Activated naive CD4-positive, alpha-beta T cell treated with anti-CD3 and anti-CD28 coated beads for 36 hours (primary cell): Measurements from ENCODE around the gene TFEC. TPM values are rescaled to one million over a fixed set of nuclear protein-coding genes. Genes with fewer than 3 reads are reported as not detected.
"Not testable (repeated sequence)": the region's sequence is repeated elsewhere in the genome, so short reads cannot be mapped to it uniquely, and the experiment has no call there.

ENCODE experiments used
- CTCF ChIA-PET: fragments of 350-600 bp; sonication (Branson Sonifier 250); formaldehyde crosslinking; loops from one replicate; lab custom pipeline; 2021; ENCODE audit warnings: antibody characterized with exemption; lab: Charles Lee
- DNase-seq: peaks from one replicate; pipeline ENCODE4 v3.0.0-alpha.2; 2020
- H3K27ac Mint-ChIP-seq: one replicate; pipeline ENCODE4 v1.8.0; 2021; ENCODE audit warnings: mild to moderate bottlenecking, mixed read lengths
- H3K27me3 Mint-ChIP-seq: one replicate; pipeline ENCODE4 v1.8.0; 2021; ENCODE audit warnings: low read depth, mixed read lengths
- H3K36me3 Mint-ChIP-seq: one replicate; pipeline ENCODE4 v1.8.0; 2021; ENCODE audit warnings: low read depth, mixed read lengths
- H3K4me1 Mint-ChIP-seq: one replicate; pipeline ENCODE4 v1.8.0; 2021; ENCODE audit warnings: low read depth, mixed read lengths
- H3K4me3 Mint-ChIP-seq: one replicate; pipeline ENCODE4 v1.8.0; 2021; ENCODE audit warnings: mild to moderate bottlenecking, moderate library complexity, mixed read lengths
- H3K9me3 Mint-ChIP-seq: one replicate; pipeline ENCODE4 v1.8.0; 2021; ENCODE audit warnings: mixed read lengths
- intact Hi-C: fragments of 100-400 bp; cut with micrococcal nuclease; formaldehyde crosslinking; loops from one replicate; pipeline ENCODE4 v1.15.1; 2023
- total RNA-seq, 2 experiments: library from RNA; stranded (reverse); gene quantifications; one replicate each; pipeline ENCODE4 v1.2.3, GENCODE V29; 2021

The TFEC gene
- total RNA-seq, 2 experiments from 2014 or later, result not detected

- Mint-ChIP-seq H3K27ac (no peak overlapping the region), H3K27me3 (peaks cover 9% of the 10 kb centered on the region), H3K36me3 (no peaks in the 10 kb centered on the region), H3K9me3 (no peaks in the 10 kb centered on the region), H3K4me3 (no peak overlapping the region), H3K4me1 (no peaks in the 10 kb centered on the region)
- CTCF ChIA-PET, result interaction anchor here (0.5 to 0.6 kb wide), 2 partner anchors 207 to 901 kb away, joined by 3 read pairs; no protein-coding TSS in a partner anchor
- no peak for DNase-seq
- intact Hi-C loops, result no loop called here
Observed at GRCh38 chr7:116028787-116029186, 1.8 kb downstream of the TFEC start.

GRCh38 chr7:116027786-116028185 lies 2.8 kb downstream of the TFEC start:
- Mint-ChIP-seq H3K9me3 (no peaks in the 10 kb centered on the region), H3K27me3 (peaks cover 9% of the 10 kb centered on the region)

GRCh38 chr7:116024826-116025809 lies 5.4 kb downstream of the TFEC start:
- H3K27me3 Mint-ChIP-seq, result peaks cover 5% of the 10 kb centered on the region
- no peak overlapping the region for H3K4me3 Mint-ChIP-seq
- no peaks in the 10 kb centered on the region for H3K4me1 Mint-ChIP-seq
- CTCF ChIA-PET, result interaction anchor here (0.6 kb wide), 1 partner anchor 188 kb away, joined by 4 read pairs; no protein-coding TSS in a partner anchor
- no peak for DNase-seq
- intact Hi-C loops, result no loop called here
- H3K36me3 Mint-ChIP-seq, result no peaks in the 10 kb centered on the region
- no peaks in the 10 kb centered on the region for H3K9me3 Mint-ChIP-seq
- H3K27ac Mint-ChIP-seq, result no peak overlapping the region

More at GRCh38 chr7:116027786-116028185, 2.8 kb downstream of the TFEC start:
- CTCF ChIA-PET, result no interaction called here
- intact Hi-C loops, result no loop called here
- no peak for DNase-seq
- H3K4me3 Mint-ChIP-seq, result no peak overlapping the region
- H3K27ac Mint-ChIP-seq, result no peak overlapping the region
- H3K4me1 Mint-ChIP-seq, result no peaks in the 10 kb centered on the region
- H3K36me3 Mint-ChIP-seq, result no peaks in the 10 kb centered on the region

- intact Hi-C loops, result no loop called here
- Mint-ChIP-seq H3K36me3 (no peaks in the 10 kb centered on the region), H3K4me1 (no peaks in the 10 kb centered on the region), H3K27me3 (no peaks in the 10 kb centered on the region), H3K4me3 (no peak overlapping the region), H3K27ac (no peak overlapping the region), H3K9me3 (no peaks in the 10 kb centered on the region)
- no peak for DNase-seq
- CTCF ChIA-PET, result interaction anchor here (0.6 kb wide), 1 partner anchor 102 kb away, joined by 3 read pairs; no protein-coding TSS in a partner anchor
Observed at GRCh38 chr7:116021237-116021636, 9.3 kb downstream of the TFEC start.

GRCh38 chr7:116018731-116019130 lies 11.8 kb downstream of the TFEC start:
- Mint-ChIP-seq H3K36me3 (no peaks in the 10 kb centered on the region), H3K9me3 (no peaks in the 10 kb centered on the region), H3K4me1 (no peaks in the 10 kb centered on the region), H3K27ac (no peak overlapping the region), H3K27me3 (no peaks in the 10 kb centered on the region), H3K4me3 (no peak overlapping the region)
- CTCF ChIA-PET, result no interaction called here
- DNase-seq, result no peak
- intact Hi-C loops, result no loop called here

- CTCF ChIA-PET, result no interaction called here
- H3K27ac Mint-ChIP-seq, result no peak overlapping the region
- DNase-seq, result no peak
- H3K9me3 Mint-ChIP-seq, result no peaks in the 10 kb centered on the region
- no peak overlapping the region for H3K4me3 Mint-ChIP-seq
- H3K27me3 Mint-ChIP-seq, result no peaks in the 10 kb centered on the region
- no peaks in the 10 kb centered on the region for H3K4me1 Mint-ChIP-seq
- H3K36me3 Mint-ChIP-seq, result no peaks in the 10 kb centered on the region
- intact Hi-C loops, result no loop called here
Observed at GRCh38 chr7:116013675-116014074, 16.9 kb downstream of the TFEC start.

- no peak overlapping the region for H3K4me3 Mint-ChIP-seq
- H3K36me3 Mint-ChIP-seq, result no peaks in the 10 kb centered on the region
- no peaks in the 10 kb centered on the region for H3K4me1 Mint-ChIP-seq
- H3K27me3 Mint-ChIP-seq, result no peaks in the 10 kb centered on the region
- peaks cover 4% of the 10 kb centered on the region for H3K9me3 Mint-ChIP-seq
- intact Hi-C loops, result no loop called here
- CTCF ChIA-PET, result no interaction called here
- no peak for DNase-seq
- H3K27ac Mint-ChIP-seq, result no peak overlapping the region
Observed at GRCh38 chr7:116011584-116011983, 19.0 kb downstream of the TFEC start.

- H3K27ac Mint-ChIP-seq, intact Hi-C loops, H3K36me3 Mint-ChIP-seq, CTCF ChIA-PET, DNase-seq, H3K4me1 Mint-ChIP-seq, H3K27me3 Mint-ChIP-seq, H3K4me3 Mint-ChIP-seq: not testable (repeated sequence)
- H3K9me3 Mint-ChIP-seq, result peaks cover 18% of the 10 kb centered on the region
Observed at GRCh38 chr7:116004762-116005161, 25.8 kb downstream of the TFEC start.

GRCh38 chr7:115997221-115997620 lies 33.3 kb downstream of the TFEC start:
- H3K4me3 Mint-ChIP-seq, result no peak overlapping the region
- H3K36me3 Mint-ChIP-seq, result no peaks in the 10 kb centered on the region
- no peaks in the 10 kb centered on the region for H3K27me3 Mint-ChIP-seq
- H3K4me1 Mint-ChIP-seq, result no peaks in the 10 kb centered on the region
- intact Hi-C loops, result no loop called here
- DNase-seq, result no peak
- H3K27ac Mint-ChIP-seq, result no peak overlapping the region
- no peaks in the 10 kb centered on the region for H3K9me3 Mint-ChIP-seq
- CTCF ChIA-PET, result no interaction called here

- CTCF ChIA-PET, result no interaction called here
- H3K27me3 Mint-ChIP-seq, result no peaks in the 10 kb centered on the region
- H3K9me3 Mint-ChIP-seq, result no peaks in the 10 kb centered on the region
- intact Hi-C loops, result no loop called here
- no peak overlapping the region for H3K4me3 Mint-ChIP-seq
- no peak overlapping the region for H3K27ac Mint-ChIP-seq
- H3K4me1 Mint-ChIP-seq, result no peaks in the 10 kb centered on the region
- no peak for DNase-seq
- H3K36me3 Mint-ChIP-seq, result no peaks in the 10 kb centered on the region
Observed at GRCh38 chr7:115995701-115996100, 34.9 kb downstream of the TFEC start.

- H3K4me3 Mint-ChIP-seq, result no peak overlapping the region
- H3K9me3 Mint-ChIP-seq, result no peaks in the 10 kb centered on the region
- H3K27me3 Mint-ChIP-seq, result no peaks in the 10 kb centered on the region
- H3K4me1 Mint-ChIP-seq, result no peaks in the 10 kb centered on the region
- DNase-seq, result no peak
- CTCF ChIA-PET, result no interaction called here
- intact Hi-C loops, result no loop called here
- no peak overlapping the region for H3K27ac Mint-ChIP-seq
- H3K36me3 Mint-ChIP-seq, result no peaks in the 10 kb centered on the region
Observed at GRCh38 chr7:115988401-115988800, 42.2 kb downstream of the TFEC start.

GRCh38 chr7:115987486-115987885 lies 43.1 kb downstream of the TFEC start:
- Mint-ChIP-seq H3K4me3 (no peak overlapping the region), H3K36me3 (no peaks in the 10 kb centered on the region), H3K9me3 (no peaks in the 10 kb centered on the region), H3K4me1 (no peaks in the 10 kb centered on the region), H3K27ac (no peak overlapping the region), H3K27me3 (no peaks in the 10 kb centered on the region)
- no peak for DNase-seq
- intact Hi-C loops, result no loop called here
- CTCF ChIA-PET, result no interaction called here

- CTCF ChIA-PET, result no interaction called here
- H3K27ac Mint-ChIP-seq, result no peak overlapping the region
- H3K9me3 Mint-ChIP-seq, result no peaks in the 10 kb centered on the region
- no peaks in the 10 kb centered on the region for H3K4me1 Mint-ChIP-seq
- intact Hi-C loops, result no loop called here
- no peaks in the 10 kb centered on the region for H3K36me3 Mint-ChIP-seq
- H3K4me3 Mint-ChIP-seq, result no peak overlapping the region
- no peaks in the 10 kb centered on the region for H3K27me3 Mint-ChIP-seq
- no peak for DNase-seq
Observed at GRCh38 chr7:115984105-115984504, 46.5 kb downstream of the TFEC start.
